K562 (cell line): ENCODE measurements around the gene NBDY. TPM values are rescaled to one million over a fixed set of nuclear protein-coding genes. Genes with fewer than 3 reads are reported as not detected.

Source experiments
- ATAC-seq: fragments of 200-7000 bp; cut with Tn5 transposase; 3 replicates; pipeline ENCODE4 v1.9.1; 2020; ENCODE audit warnings: moderate library complexity
- BruUV-seq: library from RNA; stranded (reverse); fragments of 400-500 nt; replicated peaks from 2 replicates; lab custom pipeline; 2021; lab: Mats Ljungman, UMichigan
- CTCF ChIA-PET: fragments of 300-600 bp; formaldehyde crosslinking; extraction: SDS; loops from one replicate; lab custom pipeline; 2021; ENCODE audit warnings: low intra/inter-chr PET ratio; lab: Yijun Ruan, JAX
- POLR2A ChIA-PET: fragments of 300-600, 350-650 bp; sonication (Branson Sonifier 250); formaldehyde crosslinking; extraction: SDS; loops from one replicate; lab custom pipeline; 2021; ENCODE audit warnings: antibody characterized with exemption, inconsistent platforms; lab: Yijun Ruan, JAX
- DNase-seq, 4 experiments: peaks; one replicate each; pipeline versions ENCODE4 v3.0.0 to v3.0.0-alpha.2; 2011 to 2018; ENCODE audit warnings: low spot score in 3 of 4, mixed read lengths in 3 of 4; ENCODE audit errors: extremely low read depth in 1 of 4
- FAIRE-seq: peaks from 2 replicates; lab custom pipeline; 2011; peaks lifted over from hg19 to GRCh38; lab: Jason Lieb, UNC
- H2AFZ ChIP-seq: 2 replicates; pipeline ENCODE4 v1.6.0; 2011; ENCODE audit warnings: low read depth, low read length, control low read depth, inconsistent platforms
- H3K27ac ChIP-seq: fragments of 200-600 bp; 3 replicates; pipeline ENCODE4 v1.8.0; 2011; ENCODE audit warnings: low read depth, mild to moderate bottlenecking, control low read depth, inconsistent platforms, low read length, moderate library complexity, mixed read lengths; ENCODE audit errors: extremely low read depth
- H3K27me3 ChIP-seq, 2 experiments: fragments of 300-600 bp in 1 of 2; 2 replicates in 1 of 2; 3 replicates in 1 of 2; pipeline versions ENCODE4 v1.6.0 to v1.8.0; 2011; ENCODE audit warnings: inconsistent platforms in 2 of 2, low read length in 2 of 2, mild to moderate bottlenecking in 1 of 2, mixed read lengths in 1 of 2, moderate library complexity in 1 of 2; ENCODE audit not compliant: control insufficient read depth in 2 of 2, insufficient read depth in 2 of 2
- H3K36me3 ChIP-seq: fragments of 300-600 bp; 3 replicates; pipeline ENCODE4 v1.8.0; 2011; ENCODE audit warnings: mild to moderate bottlenecking, low read length, inconsistent platforms; ENCODE audit not compliant: control insufficient read depth, insufficient read depth
- H3K4me1 ChIP-seq, 2 experiments: fragments of 200-600 bp in 1 of 2; replicated peaks in 1 of 2; 2 replicates in 1 of 2; 3 replicates in 1 of 2; pipeline versions ENCODE4 v1.5.1 to v1.8.0; 2011; ENCODE audit warnings: inconsistent platforms in 2 of 2, low read length in 2 of 2, mild to moderate bottlenecking in 1 of 2, mixed read lengths in 1 of 2, moderate library complexity in 1 of 2; ENCODE audit not compliant: control insufficient read depth in 2 of 2, insufficient read depth in 2 of 2
- H3K4me2 ChIP-seq: 2 replicates; pipeline ENCODE4 v1.6.1; 2011; ENCODE audit warnings: low read length, control low read depth, inconsistent platforms, mixed read lengths; ENCODE audit not compliant: insufficient read depth
- H3K4me3 ChIP-seq: fragments of 200-600 bp; sonication (generic), shearing (Covaris generic); 2 replicates; pipeline ENCODE4 v1.5.1; 2016; ENCODE audit warnings: control low read depth, inconsistent platforms
- H3K79me2 ChIP-seq: fragments of 200-600 bp; 3 replicates; pipeline ENCODE4 v1.8.0; 2011; ENCODE audit warnings: low read length, inconsistent platforms; ENCODE audit not compliant: control insufficient read depth, insufficient read depth
- H3K9ac ChIP-seq, 2 experiments: 2 replicates each; pipeline versions ENCODE4 v1.6.0 to v1.6.1; 2011; ENCODE audit warnings: low read depth in 2 of 2, low read length in 2 of 2, control low read depth in 1 of 2, inconsistent platforms in 1 of 2, mild to moderate bottlenecking in 1 of 2, mixed read lengths in 1 of 2; ENCODE audit not compliant: insufficient read depth in 1 of 2
- H3K9me1 ChIP-seq: one replicate; pipeline ENCODE4 v1.6.0; 2011; ENCODE audit warnings: inconsistent platforms, mild to moderate bottlenecking, low read length, moderate library complexity; ENCODE audit not compliant: control insufficient read depth, insufficient read depth
- H3K9me3 ChIP-seq: replicated peaks from 2 replicates; pipeline ENCODE4 v1.5.1; 2011; ENCODE audit warnings: low read depth, low read length, inconsistent platforms; ENCODE audit not compliant: control insufficient read depth, insufficient read depth
- H4K20me1 ChIP-seq: replicated peaks from 2 replicates; pipeline ENCODE4 v1.6.1; 2011; ENCODE audit warnings: low read length, inconsistent platforms, mixed read lengths; ENCODE audit not compliant: control insufficient read depth, insufficient read depth
- ARHGAP35 ChIP-seq: fragments of 450-650 bp; IDR thresholded peaks from 2 replicates; pipeline ENCODE4 v1.6.1; 2018; ENCODE audit not compliant: partially characterized antibody
- C11orf30 ChIP-seq: fragments of 450-650 bp; IDR thresholded peaks from 2 replicates; pipeline ENCODE4 v1.6.1; 2016; ENCODE audit warnings: low read depth, mild to moderate bottlenecking
- CBX8 ChIP-seq: fragments of 200-600 bp; sonication (generic); IDR thresholded peaks from 2 replicates; pipeline ENCODE4 v1.6.1; 2012; ENCODE audit warnings: borderline replicate concordance, mixed run types, low read depth, mild to moderate bottlenecking, moderate library complexity, mixed read lengths, low read length, control low read depth, inconsistent platforms; ENCODE audit not compliant: poor library complexity, severe bottlenecking; ENCODE audit errors: extremely low read depth
- RAD21 ChIP-seq, 2 experiments: fragments of 250-450 bp in 1 of 2; fragments of 450-650 bp in 1 of 2; sonication (Bioruptor Pico) in 1 of 2; formaldehyde crosslinking in 1 of 2; IDR thresholded peaks in 1 of 2; conservative IDR thresholded peaks in 1 of 2; 2 replicates each; pipeline versions ENCODE4 v1.4.0 to v1.8.0; 2020 to 2022; ENCODE audit warnings: mild to moderate bottlenecking in 2 of 2, moderate library complexity in 1 of 2
- REST ChIP-seq, 2 experiments: fragments of 450-650 bp; formaldehyde crosslinking in 1 of 2; IDR thresholded peaks; 2 replicates each; pipeline versions ENCODE4 v1.4.0 to v1.6.1; 2014 to 2020; ENCODE audit warnings: mild to moderate bottlenecking in 2 of 2, borderline replicate concordance in 1 of 2, low read depth in 1 of 2
- SMARCA5 ChIP-seq: fragments of 450-650 bp; IDR thresholded peaks from 2 replicates; pipeline ENCODE4 v1.6.1; 2016
- TFAP4 ChIP-seq: sonication (generic); formaldehyde crosslinking; IDR thresholded peaks from 2 replicates; pipeline ENCODE4 v1.8.0; 2022; ENCODE audit warnings: missing genetic modification reagents, mild to moderate bottlenecking, moderate library complexity, borderline replicate concordance
- ZBTB17 ChIP-seq: fragments of 450-650 bp; formaldehyde crosslinking; IDR thresholded peaks from 2 replicates; pipeline ENCODE4 v1.4.0; 2020; ENCODE audit warnings: mild to moderate bottlenecking
- ZBTB7A ChIP-seq: IDR thresholded peaks from 2 replicates; pipeline ENCODE4 v1.6.1; 2011; ENCODE audit warnings: low read depth, mild to moderate bottlenecking, low read length, moderate library complexity, borderline replicate concordance; ENCODE audit not compliant: control insufficient read depth
- ZBTB8A ChIP-seq: fragments of 450-650 bp; IDR thresholded peaks from 2 replicates; pipeline ENCODE4 v1.6.1; 2018; ENCODE audit warnings: mild to moderate bottlenecking, moderate library complexity; ENCODE audit not compliant: partially characterized antibody
- ZNF584 ChIP-seq: fragments of 200-800 bp; sonication (Bioruptor generic); IDR thresholded peaks from 2 replicates; pipeline ENCODE4 v1.6.1; 2016; ENCODE audit warnings: low read depth, mild to moderate bottlenecking, missing genetic modification characterization, missing compliant biosample characterization
- WGBS: fragments of 100-300 bp; shearing (Covaris generic); methylation state at CpG from one replicate; pipeline ENCODE4 v1.1.6; 2016; ENCODE audit warnings: low coverage, mixed read lengths; ENCODE audit not compliant: insufficient coverage; ENCODE audit errors: missing lambda C conversion rate; 5-methylcytosine and 5-hydroxymethylcytosine counted together
- in situ Hi-C: fragments of 300-500 bp; cut with MboI; formaldehyde crosslinking; loops from 4 replicates; pipeline ENCODE4 v1.15.0; 2018; ENCODE audit warnings: inconsistent platforms, mixed read lengths
- intact Hi-C: fragments of 100-400 bp; cut with micrococcal nuclease; formaldehyde crosslinking; loops from 2 replicates; pipeline ENCODE4 v1.14.2; 2022
- polyA plus RNA-seq, 8 experiments: library from polyadenylated mRNA; depleted of rRNA in 4 of 8; stranded (reverse) in 5 of 8; unstranded in 3 of 8; fragments of >200 nt; fragmentation: Nextera tagmentation in 2 of 8; fragmentation: Illumina TruSeq in 1 of 8; extraction: Ambion mirVana in 2 of 8; extraction: Trizol in 1 of 8; gene quantifications; 2 replicates each; pipeline versions ENCODE4 v1.2.1 to v1.2.3, GENCODE V29; 2011 to 2014; ENCODE audit warnings: inconsistent platforms in 1 of 8, missing spikeins in 1 of 8
- total RNA-seq, 7 experiments: library from RNA; depleted of rRNA in 6 of 7; stranded (reverse); fragments of >200 nt in 6 of 7; fragmentation: Illumina TruSeq in 2 of 7; extraction: Trizol in 2 of 7; gene quantifications; 2 replicates each; pipeline versions ENCODE4 v1.2.1 to v1.2.3, GENCODE V29; 2011 to 2021; ENCODE audit warnings: low replicate concordance in 1 of 7

Gene NBDY
- total and polyA plus RNA-seq, 9 of the 15 experiments (the other 6 are each of a cell fraction or from before 2014, with no cell fraction given) = 1.00 to 24.7 (median 7.0) TPM

- Histone ChIP-seq H3K27ac (no peak overlapping the region), H3K79me2 (no peaks in the 10 kb centered on the region), H3K27me3 (no peaks in the 10 kb centered on the region), H3K36me3 (no peaks in the 10 kb centered on the region), H3K9me1 (no peaks in the 10 kb centered on the region), H3K9me3 (no peaks in the 10 kb centered on the region), H2AFZ (no peak overlapping the region), H4K20me1 (no peaks in the 10 kb centered on the region), H3K9ac (no peak overlapping the region), H3K4me3 (no peak overlapping the region), H3K4me1 (no peaks in the 10 kb centered on the region), H3K4me2 (no peak overlapping the region)
- CTCF ChIA-PET = interaction anchor here (1.0 kb wide), 1 partner anchor 452 kb away, joined by 3 read pairs; no protein-coding TSS in a partner anchor
- intact Hi-C loops (no loop called here), in situ Hi-C loops (loop anchor here (25.0 kb wide), 1 partner anchor 1596 kb away; no protein-coding TSS in a partner anchor)
- ATAC-seq (peak; percentile 77), FAIRE-seq (peak; percentile 86), DNase-seq (peak; percentile 11 to 60 (median 16))
- no TSS peak for BruUV-seq
- POLR2A ChIA-PET = no interaction called here
- WGBS = 25% methylated on average over 2 of the region's 2 CpGs
- TF ChIP-seq RAD21 (CRISPR knock-in tag; conservative IDR thresholded peaks at IDR 0.05 in 1 of 2, IDR thresholded peaks at IDR 0.05 in 1 of 2) = peak; percentile 28 to 59; a peak in 3 of 4 replicates
- no peak for TF ChIP-seq C11orf30
- no peak for TF ChIP-seq ZBTB8A
- no peak for TF ChIP-seq ZBTB17 (CRISPR knock-in tag)
- TF ChIP-seq TFAP4 (CRISPR knock-in tag) = no peak
- TF ChIP-seq CBX8 = no peak
- no peak for TF ChIP-seq ZBTB7A
- no peak for TF ChIP-seq ARHGAP35
- no peak for TF ChIP-seq SMARCA5
- peak; percentile 22; the same call in 1 of the 2 replicates for TF ChIP-seq REST (IDR thresholded peaks at IDR 0.05; ENCODE audit: borderline replicate concordance)
- TF ChIP-seq REST (CRISPR knock-in tag; IDR thresholded peaks at IDR 0.05; ENCODE audit: low read depth) = no peak
- no peak for TF ChIP-seq ZNF584 (CRISPR knock-in tag)
These were observed 4.5 kb downstream of the NBDY start for GRCh38 chrX:56733459-56734046.
